ENCODE results near the gene ST8SIA4.

- TF ChIP-seq POLR2A (IDR thresholded peaks at IDR 0.05; ENCODE audit: low read length) (no peak), GATA1 (IDR thresholded peaks at IDR 0.05; ENCODE audit: low read depth, low read length) (no peak)
These were observed 543 bp downstream of the ST8SIA4 start for GRCh38 chr5:100902440-100903038.
